Measurements from ENCODE around the gene GATA3. TPM values are rescaled to one million over a fixed set of nuclear protein-coding genes. Genes with fewer than 3 reads are reported as not detected.

The GATA3 gene
- total RNA-seq, 1 experiment from 2014 or later, result 3.1 TPM

DNA sequence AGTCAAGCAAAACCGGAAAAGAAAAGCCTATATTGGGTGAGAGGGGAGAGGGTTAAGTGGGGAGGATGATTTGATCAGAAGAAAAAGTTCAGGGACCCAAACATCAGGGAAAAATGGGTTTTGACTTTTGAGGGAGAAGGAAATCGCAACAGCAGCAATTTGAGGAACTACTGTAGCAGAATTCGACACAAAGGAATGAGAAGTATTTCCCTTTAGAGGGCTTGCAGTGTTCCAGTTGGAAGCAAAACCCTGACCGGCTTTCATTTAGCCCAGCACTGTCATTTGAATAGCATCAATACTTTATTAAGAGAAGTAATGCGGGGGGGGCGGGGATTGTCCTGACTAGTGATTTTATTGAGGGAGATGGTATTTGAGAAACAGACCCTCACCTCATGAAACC, 37.2 kb upstream of the GATA3 start:
- no peaks in the 10 kb centered on the region for H3K4me1 ChIP-seq (ENCODE audit: insufficient read depth, low read length, poor library complexity, severe bottlenecking)
- ChIA-PET POLR2A (ENCODE audit: low non-redundant PET) (no interaction called here), CTCF (no interaction called here)
- no peak overlapping the region for H3K4me3 ChIP-seq (ENCODE audit: low read depth, low read length, poor library complexity, severe bottlenecking)
- no peak for DNase-seq (ENCODE audit: low spot score)
- H3K36me3 ChIP-seq (ENCODE audit: insufficient read depth, low read length, poor library complexity, severe bottlenecking), result no peaks in the 10 kb centered on the region
- TF ChIP-seq, protein P1, sequence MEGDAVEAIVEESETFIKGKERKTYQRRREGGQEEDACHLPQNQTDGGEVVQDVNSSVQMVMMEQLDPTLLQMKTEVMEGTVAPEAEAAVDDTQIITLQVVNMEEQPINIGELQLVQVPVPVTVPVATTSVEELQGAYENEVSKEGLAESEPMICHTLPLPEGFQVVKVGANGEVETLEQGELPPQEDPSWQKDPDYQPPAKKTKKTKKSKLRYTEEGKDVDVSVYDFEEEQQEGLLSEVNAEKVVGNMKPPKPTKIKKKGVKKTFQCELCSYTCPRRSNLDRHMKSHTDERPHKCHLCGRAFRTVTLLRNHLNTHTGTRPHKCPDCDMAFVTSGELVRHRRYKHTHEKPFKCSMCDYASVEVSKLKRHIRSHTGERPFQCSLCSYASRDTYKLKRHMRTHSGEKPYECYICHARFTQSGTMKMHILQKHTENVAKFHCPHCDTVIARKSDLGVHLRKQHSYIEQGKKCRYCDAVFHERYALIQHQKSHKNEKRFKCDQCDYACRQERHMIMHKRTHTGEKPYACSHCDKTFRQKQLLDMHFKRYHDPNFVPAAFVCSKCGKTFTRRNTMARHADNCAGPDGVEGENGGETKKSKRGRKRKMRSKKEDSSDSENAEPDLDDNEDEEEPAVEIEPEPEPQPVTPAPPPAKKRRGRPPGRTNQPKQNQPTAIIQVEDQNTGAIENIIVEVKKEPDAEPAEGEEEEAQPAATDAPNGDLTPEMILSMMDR (conservative IDR thresholded peaks at IDR 0.05; ENCODE audit: low read depth, low read length), result no peak
- TF ChIP-seq EZH2 (IDR thresholded peaks at IDR 0.05; ENCODE audit: borderline replicate concordance, low read depth, low read length, poor library complexity, severe bottlenecking), result no peak
- no peaks in the 10 kb centered on the region for H3K27me3 ChIP-seq (replicated peaks; ENCODE audit: insufficient read depth, low read depth, low read length, poor library complexity)
- H3K9me3 ChIP-seq (ENCODE audit: low read depth, low read length, poor library complexity, severe bottlenecking), result no peaks in the 10 kb centered on the region
- no peak overlapping the region for H3K27ac ChIP-seq (ENCODE audit: low read depth, low read length, poor library complexity, severe bottlenecking)
- intact Hi-C loops (cut with micrococcal nuclease; ENCODE audit: unreplicated experiment), result no loop called here
- no TSS peak for BruUV-seq (replicated peaks)

DNA sequence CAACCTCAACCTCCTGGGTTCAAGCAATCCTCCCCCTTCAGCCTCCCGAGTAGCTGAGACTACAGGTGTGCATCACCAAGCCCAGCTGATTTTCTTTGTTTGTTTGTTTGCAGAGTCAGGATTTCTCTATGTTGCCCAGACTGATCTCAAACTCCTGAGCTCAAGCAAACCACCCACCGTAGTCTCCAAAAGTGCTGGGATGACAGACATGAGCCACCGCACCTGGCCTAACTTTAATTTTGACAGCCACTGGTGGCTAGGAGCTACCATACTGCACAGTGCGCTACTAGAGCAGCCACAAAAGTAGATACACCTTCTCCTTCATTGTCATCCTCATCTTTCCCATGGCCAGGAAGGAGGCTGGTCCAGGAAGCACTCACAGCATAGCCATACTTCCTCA, 31.2 kb upstream of the GATA3 start:
- H3K4me1 ChIP-seq (ENCODE audit: insufficient read depth, low read length, poor library complexity, severe bottlenecking), result no peaks in the 10 kb centered on the region
- ChIA-PET POLR2A (ENCODE audit: low non-redundant PET) (no interaction called here), CTCF (no interaction called here)
- no peak overlapping the region for H3K27ac ChIP-seq (ENCODE audit: low read depth, low read length, poor library complexity, severe bottlenecking)
- no peaks in the 10 kb centered on the region for H3K9me3 ChIP-seq (ENCODE audit: low read depth, low read length, poor library complexity, severe bottlenecking)
- no TSS peak for BruUV-seq (replicated peaks)
- H3K36me3 ChIP-seq (ENCODE audit: insufficient read depth, low read length, poor library complexity, severe bottlenecking), result no peaks in the 10 kb centered on the region
- no peaks in the 10 kb centered on the region for H3K27me3 ChIP-seq (replicated peaks; ENCODE audit: insufficient read depth, low read depth, low read length, poor library complexity)
- intact Hi-C loops (cut with micrococcal nuclease; ENCODE audit: unreplicated experiment), result no loop called here
- DNase-seq (ENCODE audit: low spot score), result no peak
- H3K4me3 ChIP-seq (ENCODE audit: low read depth, low read length, poor library complexity, severe bottlenecking), result no peak overlapping the region
- TF ChIP-seq, protein P1 (conservative IDR thresholded peaks at IDR 0.05; ENCODE audit: low read depth, low read length), result no peak

DNA sequence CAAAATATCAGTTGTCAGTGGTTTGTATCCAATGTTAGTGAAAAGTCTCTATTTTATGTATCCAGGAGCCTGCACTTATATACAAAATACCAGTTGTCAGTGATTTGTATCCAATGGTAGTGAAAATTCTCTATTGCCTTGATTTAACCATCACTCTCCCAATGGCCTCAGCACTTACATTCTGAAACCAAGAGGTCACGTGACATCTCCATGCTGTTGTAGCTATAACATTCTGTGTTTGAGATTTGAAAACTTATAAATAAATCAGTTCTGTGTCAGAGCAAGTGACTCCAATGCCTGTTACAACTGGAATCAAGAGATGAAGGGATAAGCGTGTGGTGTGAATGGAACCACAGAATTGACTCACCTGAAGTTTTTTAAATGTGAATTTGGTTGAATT, 30.6 kb upstream of the GATA3 start:
- no peak for DNase-seq (ENCODE audit: low spot score)
- no peak overlapping the region for H3K27ac ChIP-seq (ENCODE audit: low read depth, low read length, poor library complexity, severe bottlenecking)
- no peaks in the 10 kb centered on the region for H3K9me3 ChIP-seq (ENCODE audit: low read depth, low read length, poor library complexity, severe bottlenecking)
- no TSS peak for BruUV-seq (replicated peaks)
- ChIA-PET CTCF (no interaction called here), POLR2A (ENCODE audit: low non-redundant PET) (no interaction called here)
- intact Hi-C loops (cut with micrococcal nuclease; ENCODE audit: unreplicated experiment), result no loop called here
- no peaks in the 10 kb centered on the region for H3K36me3 ChIP-seq (ENCODE audit: insufficient read depth, low read length, poor library complexity, severe bottlenecking)
- no peak for TF ChIP-seq EZH2 (IDR thresholded peaks at IDR 0.05; ENCODE audit: borderline replicate concordance, low read depth, low read length, poor library complexity, severe bottlenecking)
- TF ChIP-seq, protein P1 (conservative IDR thresholded peaks at IDR 0.05; ENCODE audit: low read depth, low read length), result no peak
- no peaks in the 10 kb centered on the region for H3K4me1 ChIP-seq (ENCODE audit: insufficient read depth, low read length, poor library complexity, severe bottlenecking)
- no peak overlapping the region for H3K4me3 ChIP-seq (ENCODE audit: low read depth, low read length, poor library complexity, severe bottlenecking)
- no peaks in the 10 kb centered on the region for H3K27me3 ChIP-seq (replicated peaks; ENCODE audit: insufficient read depth, low read depth, low read length, poor library complexity)
